HG03432 (cell line): ENCODE results near the gene GAGE12F.
"Not testable (repeated sequence)": the region's sequence is repeated elsewhere in the genome, so short reads cannot be mapped to it uniquely, and the experiment has no call there.

ENCODE experiments used
- ATAC-seq: cut with Tn5 transposase; IDR thresholded peaks from one replicate; pipeline ENCODE4 v1.9.1; 2021; ENCODE audit warnings: mild to moderate bottlenecking, moderate library complexity; ENCODE audit not compliant: unreplicated experiment

Gene GAGE12F

GRCh38 chrX:49560542-49560941 lies at the start of gene GAGE12F:
Gene GAGE12F (plus strand): TSS chrX:49560842. CDS start chrX:49561997, 1,155 bp downstream.
- ATAC-seq: not testable (repeated sequence)

GRCh38 chrX:49531877-49532276 lies 28.8 kb upstream of the GAGE12F start, which contains the start of gene GAGE12C:
Gene GAGE12C (plus strand): TSS chrX:49532177. CDS start chrX:49533332, 1,155 bp downstream.
- ATAC-seq: not testable (repeated sequence)

GRCh38 chrX:49541433-49541832 lies 19.2 kb upstream of the GAGE12F start, which contains the start of gene GAGE12D:
Gene GAGE12D (plus strand): TSS chrX:49541733. CDS start chrX:49542888, 1,155 bp downstream.
- ATAC-seq: not testable (repeated sequence)

- not testable (repeated sequence) for ATAC-seq
Measured at GRCh38 chrX:49550989-49551388, 9.7 kb upstream of the GAGE12F start, which contains the start of gene GAGE12E. Gene GAGE12E (plus strand): TSS chrX:49551289. CDS start chrX:49552444, 1,155 bp downstream.

DNA sequence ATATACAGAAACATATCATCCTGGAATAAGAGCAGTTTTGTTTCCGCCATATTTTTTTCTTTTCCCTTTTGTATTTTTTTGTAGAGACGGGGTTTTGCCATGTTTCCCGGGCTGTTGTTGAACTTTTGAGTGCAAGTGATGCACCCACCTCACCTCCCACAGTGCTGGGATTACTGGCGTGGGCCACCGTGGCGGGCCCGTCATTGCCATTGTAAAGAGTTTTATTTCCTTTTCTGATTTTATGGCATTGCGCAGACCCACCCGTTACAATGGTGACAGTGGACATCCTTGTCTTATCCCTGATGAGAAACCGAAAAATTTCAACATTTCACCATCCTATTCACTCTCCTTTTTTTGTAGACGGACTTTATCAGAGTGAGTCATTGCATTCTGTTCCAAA lies 8.1 kb downstream of the GAGE12F start:
- ATAC-seq: not testable (repeated sequence)

- not testable (repeated sequence) for ATAC-seq
Measured at GRCh38 chrX:49569152-49569551, 8.5 kb downstream of the GAGE12F start.

DNA sequence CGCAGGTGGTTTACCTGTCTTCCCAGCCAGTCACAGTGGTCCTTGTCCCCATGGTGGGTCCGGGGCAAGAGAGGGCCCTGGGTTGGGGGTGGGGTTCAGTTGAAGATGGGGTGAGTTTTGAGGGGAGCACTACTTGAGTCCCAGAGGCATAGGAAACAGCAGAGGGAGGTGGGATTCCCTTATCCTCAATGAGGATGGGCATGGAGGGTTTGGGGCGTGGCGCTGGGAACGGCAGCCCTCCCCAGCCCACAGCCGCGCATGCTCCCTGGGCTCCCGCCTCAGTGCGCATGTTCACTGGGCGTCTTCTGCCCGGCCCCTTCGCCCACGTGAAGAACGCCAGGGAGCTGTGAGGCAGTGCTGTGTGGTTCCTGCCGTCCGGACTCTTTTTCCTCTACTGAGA lies 9.5 kb downstream of the GAGE12F start, which contains the start of gene GAGE12G:
Gene GAGE12G (plus strand): TSS at position 301 of the 400 bp plus-strand sequence. CDS start 1,155 bp downstream, outside the sequence.
- ATAC-seq: not testable (repeated sequence)

DNA sequence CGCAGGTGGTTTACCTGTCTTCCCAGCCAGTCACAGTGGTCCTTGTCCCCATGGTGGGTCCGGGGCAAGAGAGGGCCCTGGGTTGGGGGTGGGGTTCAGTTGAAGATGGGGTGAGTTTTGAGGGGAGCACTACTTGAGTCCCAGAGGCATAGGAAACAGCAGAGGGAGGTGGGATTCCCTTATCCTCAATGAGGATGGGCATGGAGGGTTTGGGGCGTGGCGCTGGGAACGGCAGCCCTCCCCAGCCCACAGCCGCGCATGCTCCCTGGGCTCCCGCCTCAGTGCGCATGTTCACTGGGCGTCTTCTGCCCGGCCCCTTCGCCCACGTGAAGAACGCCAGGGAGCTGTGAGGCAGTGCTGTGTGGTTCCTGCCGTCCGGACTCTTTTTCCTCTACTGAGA lies 19.0 kb downstream of the GAGE12F start, which contains the start of gene GAGE12H:
Gene GAGE12H (plus strand): TSS at position 301 of the 400 bp plus-strand sequence. CDS start 1,155 bp downstream, outside the sequence.
- ATAC-seq: not testable (repeated sequence)

GRCh38 chrX:49589196-49589595 lies 28.6 kb downstream of the GAGE12F start, which contains the start of gene GAGE2A:
Gene GAGE2A (plus strand): TSS chrX:49589496. CDS start chrX:49590651, 1,155 bp downstream.
- not testable (repeated sequence) for ATAC-seq

GRCh38 chrX:49589769-49590478 lies 29.3 kb downstream of the GAGE12F start:
- not testable (repeated sequence) for ATAC-seq

- not testable (repeated sequence) for ATAC-seq
Measured at GRCh38 chrX:49590488-49590887, 29.8 kb downstream of the GAGE12F start.

GRCh38 chrX:49598720-49599119 lies 38.1 kb downstream of the GAGE12F start, which contains the start of gene GAGE1:
Gene GAGE1 (plus strand): TSS chrX:49599020. CDS start chrX:49600175, 1,155 bp downstream.
- ATAC-seq: not testable (repeated sequence)

DNA sequence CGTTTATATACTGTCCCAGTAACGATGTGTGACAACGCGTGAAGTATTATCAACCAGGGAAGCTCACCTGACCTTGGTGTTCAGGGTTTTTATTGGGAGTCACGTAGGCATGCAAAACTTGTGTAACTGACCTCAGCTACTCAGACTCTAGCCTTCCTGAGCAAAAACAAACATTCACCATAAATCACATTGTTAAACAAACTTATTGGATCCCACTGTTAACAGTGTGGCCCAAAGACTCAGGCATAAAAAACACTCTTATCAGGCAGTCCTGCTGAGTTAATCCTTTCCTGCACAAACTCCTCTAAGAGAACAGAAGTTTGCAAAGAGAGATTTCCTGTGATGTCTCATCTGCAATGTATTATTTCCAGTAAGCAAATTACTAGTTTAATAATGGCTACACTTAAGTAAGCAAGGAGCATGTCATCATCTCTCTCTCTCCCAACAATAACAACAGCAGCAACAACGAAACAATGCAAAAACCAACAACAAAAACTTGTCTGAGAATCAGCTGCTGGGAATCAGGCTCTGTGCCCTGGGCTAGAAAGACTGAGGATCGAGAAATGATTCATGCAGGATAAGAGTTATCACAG lies 50.2 kb downstream of the GAGE12F start:
- ATAC-seq: no peak
